ENCODE results near the gene PLA2G4C.

The PLA2G4C gene

DNA sequence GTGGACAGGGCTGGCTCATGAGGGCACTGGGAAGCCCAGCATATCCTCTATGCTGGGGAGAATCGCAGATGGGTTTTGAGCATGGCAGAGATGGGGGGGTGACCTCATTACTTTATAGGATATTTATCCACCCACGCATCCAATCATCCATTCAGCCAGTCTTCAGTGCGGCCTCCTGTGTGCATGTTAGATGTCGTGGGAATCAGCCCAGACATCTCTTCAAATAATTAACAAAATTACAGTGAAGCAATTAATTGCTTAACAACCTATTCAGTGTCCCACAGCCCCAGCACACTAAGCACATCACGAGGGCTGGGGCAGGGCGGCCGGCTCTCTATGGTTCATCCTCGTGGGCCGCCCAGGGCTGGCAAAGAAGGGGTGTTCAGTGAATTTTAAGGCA, 38.0 kb upstream of the PLA2G4C start:
- Histone ChIP-seq H4K8ac (ENCODE audit: low read depth, low read length) (no peak overlapping the region), H2BK15ac (replicated peaks; ENCODE audit: low read depth) (no peak overlapping the region), H3K79me1 (ENCODE audit: low read length) (no peaks in the 10 kb centered on the region), H3K56ac (ENCODE audit: low read length) (no peak overlapping the region), H4K5ac (ENCODE audit: low read length) (no peak overlapping the region), H3K9ac (ENCODE audit: low read length) (no peak overlapping the region), H3K4me1 (ENCODE audit: control insufficient read depth, low read depth, low read length) (no peaks in the 10 kb centered on the region), H3K27me3 (ENCODE audit: insufficient read depth, low read length, poor library complexity) (no peaks in the 10 kb centered on the region), H3K18ac (ENCODE audit: low read length) (no peak overlapping the region), H3K4ac (ENCODE audit: low read depth, low read length) (no peak overlapping the region), H2BK5ac (ENCODE audit: low read length) (no peak overlapping the region), H3K23ac (ENCODE audit: low read length) (no peak overlapping the region), H2BK120ac (ENCODE audit: low read depth, low read length) (no peak overlapping the region), H3K79me2 (ENCODE audit: control insufficient read depth, insufficient read depth, low read length) (no peaks in the 10 kb centered on the region), H3K4me2 (ENCODE audit: low read length) (no peak overlapping the region), H3K27ac (ENCODE audit: low read depth, low read length) (no peak overlapping the region), H2AK5ac (ENCODE audit: low read length) (no peak overlapping the region), H3K4me3 (ENCODE audit: low read length) (no peak overlapping the region), H3K36me3 (ENCODE audit: control insufficient read depth, insufficient read depth, low read length) (peaks cover 6% of the 10 kb centered on the region)
- WGBS (ENCODE audit: extremely low coverage, insufficient coverage, low lambda C conversion rate) = no CpG with 5 or more reads among the region's 9 CpGs
- no peak for DNase-seq

DNA sequence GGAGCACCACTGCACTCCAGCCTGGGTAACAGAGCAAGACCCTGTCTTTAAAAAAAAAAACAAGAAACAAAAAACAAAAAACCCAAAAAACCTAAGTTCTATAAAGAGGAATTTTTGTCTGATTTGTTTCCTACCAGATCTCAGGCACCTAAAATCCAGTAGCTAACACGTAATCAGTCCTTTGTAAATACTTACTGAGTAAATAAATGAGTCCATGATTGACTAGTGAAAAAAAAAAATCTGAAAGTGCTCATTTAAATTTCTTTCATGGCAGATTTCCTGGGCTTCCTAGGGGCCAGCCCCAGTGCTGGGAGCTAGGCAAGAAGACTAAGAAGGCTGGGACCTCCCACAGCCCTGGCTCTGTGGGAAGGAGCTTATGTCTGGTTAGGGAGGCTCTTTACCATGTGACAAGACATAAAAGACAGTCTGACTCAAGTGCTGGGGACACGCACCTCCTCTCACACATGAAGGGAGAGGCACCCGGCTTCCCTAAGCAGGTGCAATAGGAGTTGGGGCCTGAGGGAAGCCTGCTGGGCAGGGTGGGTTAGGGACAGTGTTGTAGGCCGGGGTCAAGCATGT, 37.1 kb upstream of the PLA2G4C start:
- WGBS (ENCODE audit: extremely low coverage, insufficient coverage, low lambda C conversion rate) = no CpG with 5 or more reads among the region's 4 CpGs
- Histone ChIP-seq H3K18ac (ENCODE audit: low read length) (no peak overlapping the region), H3K36me3 (ENCODE audit: control insufficient read depth, insufficient read depth, low read length) (peaks cover 9% of the 10 kb centered on the region), H3K23ac (ENCODE audit: low read length) (no peak overlapping the region), H2BK120ac (ENCODE audit: low read depth, low read length) (no peak overlapping the region), H3K4ac (ENCODE audit: low read depth, low read length) (no peak overlapping the region), H3K79me1 (ENCODE audit: low read length) (no peaks in the 10 kb centered on the region), H3K4me2 (ENCODE audit: low read length) (no peak overlapping the region), H4K5ac (ENCODE audit: low read length) (no peak overlapping the region), H3K27ac (ENCODE audit: low read depth, low read length) (no peak overlapping the region), H3K9ac (ENCODE audit: low read length) (no peak overlapping the region), H3K4me3 (ENCODE audit: low read length) (no peak overlapping the region), H3K27me3 (ENCODE audit: insufficient read depth, low read length, poor library complexity) (no peaks in the 10 kb centered on the region), H2AK5ac (ENCODE audit: low read length) (no peak overlapping the region), H3K4me1 (ENCODE audit: control insufficient read depth, low read depth, low read length) (no peaks in the 10 kb centered on the region), H3K56ac (ENCODE audit: low read length) (no peak overlapping the region), H3K79me2 (ENCODE audit: control insufficient read depth, insufficient read depth, low read length) (no peaks in the 10 kb centered on the region), H2BK15ac (replicated peaks; ENCODE audit: low read depth) (no peak overlapping the region), H2BK5ac (ENCODE audit: low read length) (no peak overlapping the region), H4K8ac (ENCODE audit: low read depth, low read length) (no peak overlapping the region)
- DNase-seq = no peak

- no peak overlapping the region for H3K27ac ChIP-seq (ENCODE audit: low read depth, low read length)
- WGBS (ENCODE audit: extremely low coverage, insufficient coverage, low lambda C conversion rate) = no CpG with 5 or more reads among the region's 6 CpGs
- H3K36me3 ChIP-seq (ENCODE audit: control insufficient read depth, insufficient read depth, low read length) = peaks cover 3% of the 10 kb centered on the region
- H3K4me3 ChIP-seq (ENCODE audit: low read length) = no peak overlapping the region
- H3K23ac ChIP-seq (ENCODE audit: low read length) = no peak overlapping the region
- no peak for DNase-seq
- no peak overlapping the region for H4K8ac ChIP-seq (ENCODE audit: low read depth, low read length)
- no peak overlapping the region for H3K56ac ChIP-seq (ENCODE audit: low read length)
- no peak overlapping the region for H3K9ac ChIP-seq (ENCODE audit: low read length)
- no peak overlapping the region for H3K4ac ChIP-seq (ENCODE audit: low read depth, low read length)
- no peak overlapping the region for H2AK5ac ChIP-seq (ENCODE audit: low read length)
- no peak overlapping the region for H2BK15ac ChIP-seq (replicated peaks; ENCODE audit: low read depth)
- H3K4me2 ChIP-seq (ENCODE audit: low read length) = no peak overlapping the region
- no peak overlapping the region for H4K5ac ChIP-seq (ENCODE audit: low read length)
- no peaks in the 10 kb centered on the region for H3K79me1 ChIP-seq (ENCODE audit: low read length)
- H2BK5ac ChIP-seq (ENCODE audit: low read length) = no peak overlapping the region
- no peaks in the 10 kb centered on the region for H3K27me3 ChIP-seq (ENCODE audit: insufficient read depth, low read length, poor library complexity)
- no peaks in the 10 kb centered on the region for H3K79me2 ChIP-seq (ENCODE audit: control insufficient read depth, insufficient read depth, low read length)
- H3K4me1 ChIP-seq (ENCODE audit: control insufficient read depth, low read depth, low read length) = no peaks in the 10 kb centered on the region
- no peak overlapping the region for H3K18ac ChIP-seq (ENCODE audit: low read length)
- H2BK120ac ChIP-seq (ENCODE audit: low read depth, low read length) = no peak overlapping the region
Measured at GRCh38 chr19:48139053-48139452, 28.4 kb upstream of the PLA2G4C start.

GRCh38 chr19:48137411-48137810, 26.8 kb upstream of the PLA2G4C start:
- H3K4me2 ChIP-seq (ENCODE audit: low read length) = no peak overlapping the region
- no CpG with 5 or more reads among the region's 26 CpGs for WGBS (ENCODE audit: extremely low coverage, insufficient coverage, low lambda C conversion rate)
- H3K4me1 ChIP-seq (ENCODE audit: control insufficient read depth, low read depth, low read length) = no peaks in the 10 kb centered on the region
- DNase-seq = no peak
- no peak overlapping the region for H3K4ac ChIP-seq (ENCODE audit: low read depth, low read length)
- no peak overlapping the region for H3K18ac ChIP-seq (ENCODE audit: low read length)
- H2BK120ac ChIP-seq (ENCODE audit: low read depth, low read length) = no peak overlapping the region
- H3K56ac ChIP-seq (ENCODE audit: low read length) = no peak overlapping the region
- no peak overlapping the region for H3K23ac ChIP-seq (ENCODE audit: low read length)
- H3K27me3 ChIP-seq (ENCODE audit: insufficient read depth, low read length, poor library complexity) = no peaks in the 10 kb centered on the region
- H4K5ac ChIP-seq (ENCODE audit: low read length) = no peak overlapping the region
- peaks cover 2% of the 10 kb centered on the region for H3K36me3 ChIP-seq (ENCODE audit: control insufficient read depth, insufficient read depth, low read length)
- no peak overlapping the region for H3K9ac ChIP-seq (ENCODE audit: low read length)
- H2BK5ac ChIP-seq (ENCODE audit: low read length) = no peak overlapping the region
- no peak overlapping the region for H4K8ac ChIP-seq (ENCODE audit: low read depth, low read length)
- no peak overlapping the region for H3K4me3 ChIP-seq (ENCODE audit: low read length)
- no peaks in the 10 kb centered on the region for H3K79me2 ChIP-seq (ENCODE audit: control insufficient read depth, insufficient read depth, low read length)
- H3K27ac ChIP-seq (ENCODE audit: low read depth, low read length) = no peak overlapping the region
- no peak overlapping the region for H2BK15ac ChIP-seq (replicated peaks; ENCODE audit: low read depth)
- H2AK5ac ChIP-seq (ENCODE audit: low read length) = no peak overlapping the region
- H3K79me1 ChIP-seq (ENCODE audit: low read length) = no peaks in the 10 kb centered on the region

GRCh38 chr19:48136547-48136946, 25.9 kb upstream of the PLA2G4C start:
- no peak overlapping the region for H3K9ac ChIP-seq (ENCODE audit: low read length)
- no peak overlapping the region for H3K4me2 ChIP-seq (ENCODE audit: low read length)
- H3K27me3 ChIP-seq (ENCODE audit: insufficient read depth, low read length, poor library complexity) = no peaks in the 10 kb centered on the region
- no peak overlapping the region for H3K18ac ChIP-seq (ENCODE audit: low read length)
- no peak overlapping the region for H2BK5ac ChIP-seq (ENCODE audit: low read length)
- no peak overlapping the region for H2BK120ac ChIP-seq (ENCODE audit: low read depth, low read length)
- no peak overlapping the region for H4K5ac ChIP-seq (ENCODE audit: low read length)
- H3K56ac ChIP-seq (ENCODE audit: low read length) = no peak overlapping the region
- no peak for DNase-seq
- no peak overlapping the region for H2AK5ac ChIP-seq (ENCODE audit: low read length)
- no peak overlapping the region for H3K4me3 ChIP-seq (ENCODE audit: low read length)
- no peak overlapping the region for H3K4ac ChIP-seq (ENCODE audit: low read depth, low read length)
- H4K8ac ChIP-seq (ENCODE audit: low read depth, low read length) = no peak overlapping the region
- H3K36me3 ChIP-seq (ENCODE audit: control insufficient read depth, insufficient read depth, low read length) = peaks cover 2% of the 10 kb centered on the region
- H3K27ac ChIP-seq (ENCODE audit: low read depth, low read length) = no peak overlapping the region
- H3K23ac ChIP-seq (ENCODE audit: low read length) = no peak overlapping the region
- H3K4me1 ChIP-seq (ENCODE audit: control insufficient read depth, low read depth, low read length) = no peaks in the 10 kb centered on the region
- no peak overlapping the region for H2BK15ac ChIP-seq (replicated peaks; ENCODE audit: low read depth)
- H3K79me1 ChIP-seq (ENCODE audit: low read length) = no peaks in the 10 kb centered on the region
- H3K79me2 ChIP-seq (ENCODE audit: control insufficient read depth, insufficient read depth, low read length) = no peaks in the 10 kb centered on the region
- WGBS (ENCODE audit: extremely low coverage, insufficient coverage, low lambda C conversion rate) = no CpG with 5 or more reads among the region's 4 CpGs

DNA sequence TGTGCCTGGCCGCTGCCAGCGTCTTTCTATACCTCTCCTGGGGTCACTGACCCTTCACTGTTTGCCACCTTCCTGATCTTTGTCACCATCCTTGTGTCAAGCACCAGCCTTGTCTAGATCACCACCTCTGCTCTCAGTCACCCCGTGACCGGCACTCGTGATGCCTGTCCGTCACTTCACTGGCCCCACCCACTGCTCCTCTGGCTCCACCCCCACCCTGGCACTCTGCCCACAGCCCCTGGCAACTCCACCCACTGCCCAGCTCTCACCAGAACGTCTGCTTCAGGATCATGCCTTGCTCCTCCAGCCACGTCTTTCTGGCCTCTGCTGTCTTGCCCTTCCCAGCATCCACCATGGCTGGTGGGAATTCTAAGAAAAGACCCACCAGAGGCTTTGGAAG, 24.8 kb upstream of the PLA2G4C start:
- no peak overlapping the region for H3K18ac ChIP-seq (ENCODE audit: low read length)
- no peak overlapping the region for H3K27ac ChIP-seq (ENCODE audit: low read depth, low read length)
- H2BK15ac ChIP-seq (replicated peaks; ENCODE audit: low read depth) = no peak overlapping the region
- no peak for DNase-seq
- H3K56ac ChIP-seq (ENCODE audit: low read length) = no peak overlapping the region
- no peak overlapping the region for H3K4me2 ChIP-seq (ENCODE audit: low read length)
- H3K79me1 ChIP-seq (ENCODE audit: low read length) = no peaks in the 10 kb centered on the region
- H3K4me1 ChIP-seq (ENCODE audit: control insufficient read depth, low read depth, low read length) = no peaks in the 10 kb centered on the region
- no peak overlapping the region for H2BK120ac ChIP-seq (ENCODE audit: low read depth, low read length)
- H3K4me3 ChIP-seq (ENCODE audit: low read length) = no peak overlapping the region
- H3K4ac ChIP-seq (ENCODE audit: low read depth, low read length) = no peak overlapping the region
- H4K8ac ChIP-seq (ENCODE audit: low read depth, low read length) = no peak overlapping the region
- no peaks in the 10 kb centered on the region for H3K79me2 ChIP-seq (ENCODE audit: control insufficient read depth, insufficient read depth, low read length)
- no peak overlapping the region for H4K5ac ChIP-seq (ENCODE audit: low read length)
- H3K27me3 ChIP-seq (ENCODE audit: insufficient read depth, low read length, poor library complexity) = no peaks in the 10 kb centered on the region
- WGBS (ENCODE audit: extremely low coverage, insufficient coverage, low lambda C conversion rate) = no CpG with 5 or more reads among the region's 8 CpGs
- no peak overlapping the region for H3K9ac ChIP-seq (ENCODE audit: low read length)
- H3K36me3 ChIP-seq (ENCODE audit: control insufficient read depth, insufficient read depth, low read length) = peaks cover 4% of the 10 kb centered on the region
- H3K23ac ChIP-seq (ENCODE audit: low read length) = no peak overlapping the region
- H2BK5ac ChIP-seq (ENCODE audit: low read length) = no peak overlapping the region
- H2AK5ac ChIP-seq (ENCODE audit: low read length) = no peak overlapping the region

All from mesendoderm (in vitro differentiated cells).